GM18951 (cell line): ENCODE results near the gene ABCC12.

Source experiments
- POLR2A ChIP-seq: IDR thresholded peaks from 4 replicates; pipeline ENCODE4 v1.6.1; 2011; ENCODE audit warnings: mild to moderate bottlenecking; ENCODE audit not compliant: insufficient read length, insufficient read depth; ENCODE audit errors: extremely low read depth
- in situ Hi-C: fragments of 300-500 bp; cut with MboI; formaldehyde crosslinking; loops from one replicate; pipeline ENCODE4 v1.12.0; 2022; ENCODE audit warnings: low sequenced_read_pairs, mixed read lengths, inconsistent platforms; ENCODE audit not compliant: unreplicated experiment

The ABCC12 gene

DNA sequence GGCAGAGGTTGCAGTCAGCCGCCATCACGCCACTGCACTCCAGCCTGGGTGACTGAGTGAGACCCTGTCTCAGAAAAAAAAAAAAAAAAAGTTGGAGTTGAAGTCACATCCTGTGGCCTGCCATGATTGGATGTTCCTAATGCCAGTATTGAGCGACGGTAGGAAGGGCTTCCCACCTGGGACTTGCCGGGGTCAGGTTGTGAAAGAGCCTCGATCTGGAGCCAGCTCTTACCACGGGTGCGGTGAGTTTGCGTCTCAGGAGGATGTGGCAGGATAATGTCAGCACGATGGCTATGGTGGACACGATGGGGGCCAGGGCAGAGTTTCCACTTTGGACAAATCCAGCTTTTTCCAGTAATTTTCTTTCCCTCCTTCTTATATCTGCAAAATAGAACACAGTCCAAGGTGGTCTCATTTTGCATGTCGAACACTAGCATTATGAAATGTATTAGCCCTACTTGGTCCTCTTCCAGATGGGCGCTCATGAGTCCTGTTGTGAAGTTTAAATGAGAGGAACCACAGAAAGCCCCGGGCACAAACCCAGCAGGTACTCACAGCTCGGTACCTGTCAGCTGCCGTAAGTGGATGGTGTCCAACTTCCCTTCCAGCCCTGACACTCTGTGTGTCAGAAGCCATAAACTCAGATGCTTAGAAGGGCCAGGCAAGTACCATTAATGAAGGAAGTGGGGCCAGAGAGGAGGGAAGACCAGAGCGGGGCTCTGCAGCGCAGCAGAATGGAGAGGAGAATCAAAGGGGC, 22.2 kb downstream of the ABCC12 start:
- TF ChIP-seq POLR2A, result no peak
- in situ Hi-C loops, result no loop called here

DNA sequence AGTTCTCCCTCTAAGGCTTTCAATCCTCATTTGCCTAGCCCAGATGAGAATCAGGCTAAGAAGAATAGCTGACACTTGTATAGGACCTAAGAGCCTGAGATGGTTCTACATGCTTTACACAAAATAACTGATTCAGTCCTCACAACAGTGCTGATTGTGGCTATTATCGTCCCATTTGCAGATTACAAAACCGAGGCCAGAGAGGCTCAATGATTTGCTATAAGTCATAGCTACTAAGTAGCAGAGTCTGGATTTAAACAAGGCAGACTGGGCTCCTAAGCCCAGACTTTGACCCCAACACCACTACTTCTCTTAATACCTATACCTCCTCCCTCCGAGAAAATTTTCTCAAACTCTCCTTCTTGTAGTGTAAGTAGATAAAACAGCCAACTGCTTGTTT, 23.1 kb downstream of the ABCC12 start:
- TF ChIP-seq POLR2A, result no peak
- in situ Hi-C loops, result no loop called here

DNA sequence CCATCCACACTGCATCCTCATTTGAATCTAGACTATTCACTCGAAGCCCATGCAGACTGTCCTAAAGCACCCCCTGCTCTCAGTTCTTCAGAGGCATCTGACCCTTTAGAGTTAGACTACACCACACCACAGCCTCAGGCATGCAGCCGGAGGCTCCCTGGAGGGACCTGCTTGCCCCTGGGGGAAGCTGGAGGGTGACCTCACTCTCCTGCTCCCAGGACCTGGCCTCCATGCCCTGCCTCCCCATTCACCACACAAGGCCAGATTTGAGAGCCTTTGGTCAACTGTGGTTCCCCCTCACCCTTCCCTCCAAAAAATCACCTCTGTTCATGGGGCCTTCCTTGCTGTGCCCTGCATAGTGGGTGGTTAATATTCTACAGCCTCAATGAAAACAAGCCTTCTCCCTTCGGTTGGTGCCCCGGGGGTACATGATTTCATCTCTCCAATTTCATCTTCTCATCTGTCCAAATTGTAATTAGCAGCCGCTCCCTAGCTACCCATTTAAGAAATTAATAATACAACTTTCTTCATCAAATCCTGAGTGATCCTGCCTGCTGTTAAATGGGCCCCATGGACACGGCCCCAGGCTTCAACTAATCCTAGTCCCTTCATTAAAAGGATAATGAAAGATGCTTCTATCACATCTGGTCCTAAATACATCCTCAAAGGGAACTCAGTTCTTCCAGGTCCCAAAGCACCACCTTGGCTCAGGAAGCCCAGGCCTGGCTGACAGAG, 24.4 kb downstream of the ABCC12 start:
- TF ChIP-seq POLR2A, result no peak
- in situ Hi-C loops, result no loop called here

DNA sequence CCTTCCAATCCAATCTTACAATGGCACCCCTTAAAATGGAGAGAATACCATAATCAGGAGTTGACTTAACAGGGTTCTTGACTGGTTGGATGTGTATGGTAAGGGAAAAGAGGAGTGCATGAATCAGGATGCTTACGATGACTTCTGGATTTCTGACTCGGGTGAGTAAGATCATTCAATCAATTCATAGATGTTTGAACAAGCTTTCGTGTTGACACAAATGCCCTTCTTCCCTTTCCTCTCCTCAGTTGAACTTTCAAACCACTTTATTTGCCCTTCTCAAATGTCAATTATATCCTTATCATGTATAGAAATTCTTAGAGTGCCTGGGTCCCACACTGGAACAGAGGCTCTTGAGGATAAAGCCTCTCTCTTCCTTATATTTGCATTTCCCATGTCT, 25.9 kb downstream of the ABCC12 start:
- in situ Hi-C loops, result no loop called here
- no peak for TF ChIP-seq POLR2A

DNA sequence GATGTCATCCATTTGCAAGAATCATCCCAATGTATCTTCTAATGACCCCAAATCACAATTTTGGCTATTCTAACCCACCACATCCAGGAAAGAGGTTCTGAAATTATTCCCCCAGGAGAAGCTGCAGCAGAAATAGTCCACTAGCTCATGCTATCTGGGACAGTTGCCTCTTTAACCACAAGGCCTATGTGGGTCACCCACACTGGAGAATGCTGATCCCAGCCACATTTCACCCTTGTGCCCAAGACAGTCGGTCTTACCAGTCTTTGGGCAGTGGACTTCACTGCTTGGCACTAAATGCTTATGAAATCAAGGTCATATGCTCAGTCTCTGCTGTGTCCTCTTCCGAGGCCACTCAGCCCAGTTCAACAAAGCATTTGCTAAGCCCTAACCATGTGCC, 27.0 kb downstream of the ABCC12 start:
- in situ Hi-C loops, result no loop called here
- TF ChIP-seq POLR2A, result no peak

DNA sequence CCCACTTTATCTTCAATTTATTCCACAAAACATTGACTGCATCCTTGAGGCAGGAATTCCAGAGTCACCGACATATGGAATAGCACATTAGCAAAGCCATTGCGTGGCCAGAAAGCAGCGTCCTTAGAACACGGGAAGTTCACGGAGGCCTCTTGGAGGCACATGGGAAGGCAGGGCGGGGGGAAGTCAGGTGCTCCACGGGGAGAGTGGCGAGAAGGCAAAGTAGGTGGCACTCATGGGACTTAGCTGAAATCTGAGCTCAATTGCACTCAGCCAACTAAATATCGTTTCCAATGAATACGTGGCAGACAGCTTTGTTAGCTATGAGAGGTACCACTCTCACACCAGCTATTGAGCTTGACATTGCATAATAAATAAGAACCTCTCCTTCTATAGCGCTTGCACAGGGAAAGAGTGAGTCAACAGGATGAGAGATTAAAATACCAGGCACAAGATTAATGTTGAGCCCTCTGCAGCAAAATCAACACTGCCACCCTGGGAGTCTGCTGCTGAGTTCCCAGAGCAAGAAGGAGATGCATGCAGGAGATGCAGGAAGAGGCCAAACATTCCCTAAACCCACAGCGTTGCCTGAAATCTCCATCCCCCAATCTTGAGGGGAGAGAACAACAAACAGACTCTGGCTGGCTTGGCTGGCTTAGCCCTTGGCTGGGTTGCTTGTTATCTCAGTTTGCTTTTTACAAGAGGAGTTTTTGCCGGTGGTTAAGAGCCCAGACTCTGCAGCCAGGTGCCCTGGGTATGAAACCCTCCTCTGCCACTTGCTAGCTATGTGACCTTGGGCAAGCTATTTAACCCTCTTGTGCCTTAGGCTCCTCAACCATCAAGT, 28.8 kb downstream of the ABCC12 start:
- TF ChIP-seq POLR2A, result no peak
- in situ Hi-C loops, result no loop called here

DNA sequence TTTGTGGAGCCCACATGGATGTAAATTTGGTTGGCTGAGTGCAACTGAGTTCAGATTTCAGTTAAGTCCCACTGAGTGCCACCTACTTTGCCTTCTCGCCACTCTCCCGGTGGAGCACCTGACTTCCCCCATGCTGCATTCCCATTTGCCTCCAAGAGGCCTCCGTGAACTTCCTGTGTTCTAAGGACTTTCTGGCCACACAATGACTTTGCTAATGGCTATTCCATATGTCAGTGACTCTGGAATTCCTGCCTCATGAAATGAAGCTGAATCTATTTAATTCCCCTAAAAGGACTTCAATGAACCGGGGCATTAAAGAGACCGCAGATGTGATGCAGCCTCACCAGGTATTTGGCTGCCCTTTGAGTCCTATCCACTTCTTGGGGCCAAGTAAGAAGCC, 29.9 kb downstream of the ABCC12 start:
- in situ Hi-C loops, result no loop called here

DNA sequence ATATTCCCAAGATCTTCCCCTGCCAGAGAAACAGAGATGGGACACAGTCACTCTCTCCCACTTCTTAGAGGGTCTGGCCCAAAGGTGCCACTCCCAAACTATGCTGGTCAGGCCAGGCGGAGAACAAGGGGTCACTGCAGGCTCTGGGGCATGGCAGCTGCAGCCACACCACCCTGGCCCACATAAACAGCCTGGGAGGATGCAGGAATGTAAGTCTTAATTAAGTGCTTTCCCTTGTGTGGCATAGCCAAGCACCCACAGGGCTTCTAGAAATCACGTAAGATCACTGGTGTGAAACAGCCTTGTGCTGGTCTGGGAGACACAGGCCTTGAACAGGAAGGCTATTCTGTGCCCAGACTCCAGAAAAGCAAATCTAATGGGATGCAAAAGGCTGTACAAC, 31.5 kb downstream of the ABCC12 start:
- in situ Hi-C loops, result no loop called here
- TF ChIP-seq POLR2A, result no peak

More for the DNA sequence above, 29.9 kb downstream of the ABCC12 start:
- no peak for TF ChIP-seq POLR2A

DNA sequence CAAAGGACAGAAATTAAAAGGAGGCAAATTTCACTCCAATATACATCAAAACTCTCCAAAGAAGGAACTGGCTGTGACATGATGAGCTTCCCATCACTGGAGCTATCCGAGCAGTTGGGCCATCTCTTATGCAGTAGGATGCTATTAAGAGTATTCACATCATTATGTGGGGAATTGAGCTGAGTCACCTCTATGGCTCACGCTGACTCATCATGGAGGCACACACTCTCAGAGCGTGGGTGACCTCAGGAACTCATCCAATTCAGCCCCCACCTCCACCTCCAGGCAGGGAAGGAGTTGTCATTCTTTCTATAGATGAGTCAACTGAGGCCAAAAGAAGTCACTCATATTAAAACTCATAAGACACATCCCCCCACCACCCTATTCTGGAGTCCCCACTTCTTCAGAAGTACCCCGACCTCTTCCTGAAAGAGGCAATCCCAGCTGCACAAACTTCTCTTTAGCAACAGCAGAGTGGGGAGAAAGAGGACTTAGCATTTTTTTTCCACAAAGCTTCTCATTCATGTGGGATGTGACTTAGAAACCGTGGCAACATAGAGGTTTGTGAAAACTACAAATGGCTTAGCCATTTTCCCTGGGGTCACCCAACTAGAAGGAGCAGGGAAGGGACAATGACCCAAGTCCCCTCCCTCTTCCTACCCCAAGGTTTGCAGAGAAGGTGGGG, 32.5 kb downstream of the ABCC12 start:
- in situ Hi-C loops, result no loop called here
- TF ChIP-seq POLR2A, result no peak

DNA sequence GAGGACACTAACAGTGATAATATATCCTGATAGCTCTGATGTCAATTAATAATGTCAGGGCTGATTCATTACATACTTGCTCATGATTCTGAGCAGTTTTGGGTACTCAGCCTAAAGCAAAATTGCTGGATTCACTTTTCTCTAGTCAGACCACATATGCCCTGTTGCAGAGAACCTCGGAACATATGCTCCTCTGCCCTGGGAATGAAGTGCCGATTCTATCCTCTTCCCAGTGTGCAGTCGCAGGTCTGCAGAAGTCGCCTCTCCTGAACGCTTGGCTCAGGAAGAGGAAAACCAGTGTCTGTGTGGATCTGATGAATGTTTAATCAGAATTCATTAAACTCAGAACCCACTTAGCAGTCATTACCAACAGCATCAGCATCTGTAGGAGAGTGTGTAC, 34.5 kb downstream of the ABCC12 start:
- TF ChIP-seq POLR2A, result no peak
- in situ Hi-C loops, result no loop called here

DNA sequence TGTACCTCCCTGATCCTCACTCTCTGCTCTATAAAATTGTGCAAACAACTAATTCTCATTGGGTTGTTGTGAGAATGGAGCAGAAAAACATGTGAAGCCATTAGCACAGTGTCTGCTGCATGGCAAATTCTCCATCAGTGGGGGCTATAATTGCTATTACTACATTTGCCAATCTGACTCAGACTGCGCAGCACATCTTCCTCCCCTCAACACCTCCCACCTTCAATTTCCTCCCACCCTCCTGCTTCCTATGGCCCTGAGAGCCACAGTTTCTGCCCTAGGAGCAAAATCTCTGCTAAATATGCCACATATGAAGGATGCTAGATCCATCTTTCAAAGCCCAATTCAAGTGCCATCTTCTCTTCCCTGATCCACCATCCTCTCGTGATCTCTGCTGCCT, 37.0 kb downstream of the ABCC12 start:
- TF ChIP-seq POLR2A, result no peak
- in situ Hi-C loops, result no loop called here

DNA sequence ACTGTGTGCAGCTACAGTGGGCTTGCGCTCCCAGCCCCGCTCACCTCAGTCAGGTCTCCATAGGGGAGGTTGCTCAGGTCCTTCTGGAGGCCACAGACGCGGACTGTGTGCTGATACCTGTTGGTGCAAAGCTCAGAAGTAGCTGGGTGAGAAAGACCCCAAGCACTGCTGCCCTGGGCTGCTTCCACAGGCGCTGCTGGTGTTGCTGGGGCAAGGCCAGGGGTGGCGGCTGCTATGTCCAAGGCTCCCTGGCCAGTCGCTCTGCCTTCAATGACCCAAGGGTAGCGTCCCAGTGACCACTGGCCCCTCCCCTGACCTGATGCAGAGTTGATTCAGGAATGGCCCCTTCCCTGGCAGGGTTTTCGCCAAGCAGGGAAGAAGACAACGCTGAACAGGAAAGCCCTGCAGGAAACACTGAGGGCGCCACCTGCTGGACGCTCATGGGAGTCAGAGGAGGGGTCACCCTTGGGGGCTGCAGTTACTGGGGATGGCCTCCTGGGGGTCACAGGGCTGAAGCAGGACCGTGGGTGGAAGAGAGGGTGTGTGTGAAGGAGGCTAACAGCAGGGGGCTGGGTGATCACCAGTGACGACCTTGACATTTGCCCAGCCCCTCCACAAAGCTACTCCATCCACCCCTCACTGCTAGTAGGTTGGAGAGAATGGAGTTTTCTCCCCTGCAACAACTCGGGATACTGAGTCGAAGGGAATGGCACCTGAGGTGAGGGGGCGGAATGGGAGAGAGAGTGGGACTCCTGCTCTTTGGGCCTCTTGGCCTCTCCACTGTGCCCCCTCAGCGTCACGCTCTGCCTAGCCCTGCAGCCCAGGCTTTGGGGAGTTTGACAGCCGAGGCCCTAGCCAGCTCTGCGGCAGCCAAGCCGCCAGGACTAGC, 38.3 kb downstream of the ABCC12 start:
- no peak for TF ChIP-seq POLR2A
- in situ Hi-C loops, result no loop called here
